SK-N-SH (cell line): ENCODE data around the gene HDGFL1. TPM values are rescaled to one million over a fixed set of nuclear protein-coding genes. Genes with fewer than 3 reads are reported as not detected.

Source experiments
- CTCF ChIA-PET: fragments of 300-600, 350-600 bp; formaldehyde crosslinking; extraction: SDS; loops from one replicate; lab custom pipeline; 2021; lab: Yijun Ruan, JAX
- POLR2A ChIA-PET: fragments of 350-600 bp; sonication (Branson Sonifier 250); formaldehyde crosslinking; extraction: SDS; loops from one replicate; lab custom pipeline; 2020; ENCODE audit warnings: antibody characterized with exemption, inconsistent platforms; lab: Yijun Ruan, JAX
- DNase-seq: peaks from one replicate; pipeline ENCODE4 v3.0.0; 2012
- H2AFZ ChIP-seq: fragments of 200-600 bp; sonication (generic); 2 replicates; pipeline ENCODE4 v1.8.1; 2016; ENCODE audit warnings: antibody characterized with exemption, mild to moderate bottlenecking, low read depth
- H3F3A ChIP-seq: fragments of 200-600 bp; sonication (generic); replicated peaks from 2 replicates; pipeline ENCODE3; 2016; ENCODE audit warnings: antibody characterized with exemption, mild to moderate bottlenecking; ENCODE audit not compliant: insufficient read depth
- H3K27ac ChIP-seq, 2 experiments: fragments of 200-500 bp in 1 of 2; fragments of 200-600 bp in 1 of 2; sonication (Bioruptor generic) in 1 of 2; sonication (generic), shearing (Covaris generic) in 1 of 2; 2 replicates each; pipeline versions ENCODE4 v1.5.1 to v1.6.1; 2014 to 2016; ENCODE audit warnings: low read depth in 2 of 2, inconsistent platforms in 1 of 2, low read length in 1 of 2, mild to moderate bottlenecking in 1 of 2, mixed read lengths in 1 of 2
- H3K27me3 ChIP-seq: fragments of 200-600 bp; sonication (generic), shearing (Covaris generic); 2 replicates; pipeline ENCODE4 v1.6.1; 2016; ENCODE audit warnings: mixed run types; ENCODE audit not compliant: insufficient read depth
- H3K36me3 ChIP-seq, 2 experiments: fragments of 200-500 bp in 1 of 2; fragments of 200-600 bp in 1 of 2; sonication (Bioruptor generic) in 1 of 2; sonication (generic) in 1 of 2; replicated peaks in 1 of 2; 2 replicates each; pipeline versions ENCODE3 to v1.5.1; 2014 to 2016; ENCODE audit warnings: low read length in 1 of 2, mild to moderate bottlenecking in 1 of 2; ENCODE audit not compliant: insufficient read depth in 2 of 2, control insufficient read depth in 1 of 2
- H3K4me1 ChIP-seq, 2 experiments: fragments of 200-500 bp in 1 of 2; fragments of 200-600 bp in 1 of 2; sonication (Bioruptor generic) in 1 of 2; sonication (generic), shearing (Covaris generic) in 1 of 2; 2 replicates each; pipeline versions ENCODE4 v1.5.1 to v1.6.1; 2014 to 2016; ENCODE audit warnings: low read depth in 1 of 2, low read length in 1 of 2, mixed run types in 1 of 2; ENCODE audit not compliant: insufficient read depth in 2 of 2, control insufficient read depth in 1 of 2
- H3K4me2 ChIP-seq: fragments of 200-600 bp; sonication (generic), shearing (Covaris generic); 2 replicates; pipeline ENCODE4 v1.6.1; 2017; ENCODE audit warnings: mixed run types
- H3K4me3 ChIP-seq, 2 experiments: fragments of 200-500 bp in 1 of 2; fragments of 200-600 bp in 1 of 2; sonication (Bioruptor generic) in 1 of 2; sonication (generic), shearing (Covaris generic) in 1 of 2; 2 replicates each; pipeline versions ENCODE4 v1.5.1 to v1.8.1; 2014 to 2016; ENCODE audit warnings: low read depth in 2 of 2, inconsistent platforms in 1 of 2, low read length in 1 of 2, mild to moderate bottlenecking in 1 of 2, mixed read lengths in 1 of 2, moderate library complexity in 1 of 2
- H3K79me2 ChIP-seq: fragments of 200-600 bp; sonication (generic); 2 replicates; pipeline ENCODE4 v1.8.1; 2017; ENCODE audit warnings: mild to moderate bottlenecking; ENCODE audit not compliant: insufficient read depth
- H3K9ac ChIP-seq: fragments of 200-600 bp; sonication (generic); 2 replicates; pipeline ENCODE4 v1.6.1; 2017; ENCODE audit warnings: mixed run types
- H3K9me2 ChIP-seq: fragments of 200-600 bp; sonication (generic); 2 replicates; pipeline ENCODE4 v1.6.1; 2017; ENCODE audit warnings: mixed run types
- H3K9me3 ChIP-seq: fragments of 200-600 bp; sonication (generic); 2 replicates; pipeline ENCODE4 v1.6.1; 2017; ENCODE audit warnings: mixed run types, mild to moderate bottlenecking, moderate library complexity
- H4K20me1 ChIP-seq: fragments of 200-600 bp; sonication (generic); 2 replicates; pipeline ENCODE4 v1.6.1; 2017; ENCODE audit warnings: mild to moderate bottlenecking, mixed run types; ENCODE audit not compliant: insufficient read depth
- CHD2 ChIP-seq: fragments of 150-350 bp; IDR thresholded peaks from 2 replicates; pipeline ENCODE4 v1.6.1; 2018; ENCODE audit warnings: low read length; ENCODE audit not compliant: partially characterized antibody
- ELF1 ChIP-seq: IDR thresholded peaks from 2 replicates; pipeline ENCODE4 v1.4.0; 2012
- EZH2phosphoT487 ChIP-seq: fragments of 200-600 bp; sonication (generic); IDR thresholded peaks from 2 replicates; pipeline ENCODE4 v1.6.1; 2017; ENCODE audit warnings: low read depth, mixed run types, mild to moderate bottlenecking, antibody characterized with exemption, moderate library complexity, borderline replicate concordance
- FOSL2 ChIP-seq: IDR thresholded peaks from 2 replicates; pipeline ENCODE4 v1.4.0; 2012; ENCODE audit warnings: low read depth, mild to moderate bottlenecking, moderate library complexity, borderline replicate concordance
- FOXJ3 ChIP-seq: sonication (generic); formaldehyde crosslinking; IDR thresholded peaks from 2 replicates; pipeline ENCODE4 v1.5.1; 2020; ENCODE audit warnings: mild to moderate bottlenecking, missing genetic modification reagents
- GABPA ChIP-seq: IDR thresholded peaks from 2 replicates; pipeline ENCODE4 v1.4.0; 2012; ENCODE audit warnings: low read depth, mild to moderate bottlenecking
- GATA2 ChIP-seq: sonication (generic); formaldehyde crosslinking; IDR thresholded peaks from 2 replicates; pipeline ENCODE4 v1.5.0; 2020; ENCODE audit warnings: mild to moderate bottlenecking, missing genetic modification reagents
- MEF2A ChIP-seq: IDR thresholded peaks from 2 replicates; pipeline ENCODE4 v1.4.0; 2012; ENCODE audit warnings: low read depth, borderline replicate concordance
- MXI1 ChIP-seq: IDR thresholded peaks from 2 replicates; pipeline ENCODE4 v1.6.1; 2012; ENCODE audit warnings: mild to moderate bottlenecking, low read depth, low read length, improper control_type of control experiment
- NRF1 ChIP-seq: IDR thresholded peaks from 2 replicates; pipeline ENCODE4 v1.6.1; 2012; ENCODE audit warnings: low read depth, mild to moderate bottlenecking, low read length
- POLR2AphosphoS5 ChIP-seq: IDR thresholded peaks from 2 replicates; pipeline ENCODE4 v1.6.1; 2012; ENCODE audit warnings: low read depth, low read length
- RAD21 ChIP-seq: IDR thresholded peaks from 2 replicates; pipeline ENCODE4 v1.6.1; 2012; ENCODE audit warnings: mild to moderate bottlenecking, low read length
- RCOR1 ChIP-seq: fragments of 150-350 bp; IDR thresholded peaks from 2 replicates; pipeline ENCODE4 v1.6.1; 2017; ENCODE audit warnings: antibody characterized with exemption, low read length
- SIN3A ChIP-seq: IDR thresholded peaks from 2 replicates; pipeline ENCODE4 v1.6.1; 2012; ENCODE audit warnings: low read depth, mild to moderate bottlenecking, low read length, moderate library complexity, borderline replicate concordance
- YY1 ChIP-seq: IDR thresholded peaks from 2 replicates; pipeline ENCODE4 v1.4.0; 2012; ENCODE audit warnings: low read depth, mild to moderate bottlenecking
- WGBS: methylation state at CpG from one replicate; pipeline ENCODE4 v1.1.6; 2017; ENCODE audit warnings: low lambda C conversion rate; 5-methylcytosine and 5-hydroxymethylcytosine counted together
- polyA plus RNA-seq, 3 experiments: library from polyadenylated mRNA; depleted of rRNA; stranded (reverse); fragments of >200 nt; gene quantifications; 2 replicates each; pipeline ENCODE4 v1.2.3, GENCODE V29; 2012
- TF ChIP-seq, protein P1 (sequence below): IDR thresholded peaks from 2 replicates; pipeline ENCODE4 v1.4.0; 2012; ENCODE audit warnings: low read depth, borderline replicate concordance
- TF ChIP-seq, protein P2 (sequence below): IDR thresholded peaks from 2 replicates; pipeline ENCODE4; 2012
- TF ChIP-seq, protein P3 (sequence below): fragments of 200-600 bp; sonication (generic); IDR thresholded peaks from 2 replicates; pipeline ENCODE4 v1.6.1; 2017; ENCODE audit warnings: antibody characterized with exemption, mild to moderate bottlenecking, moderate library complexity
- TF ChIP-seq, protein P4 (sequence below): fragments of 150-350 bp; IDR thresholded peaks from 2 replicates; pipeline ENCODE4 v1.6.1; 2016; ENCODE audit warnings: mild to moderate bottlenecking, low read depth, low read length
- TF ChIP-seq, protein P5 (sequence below): fragments of 150-350 bp; IDR thresholded peaks from 2 replicates; pipeline ENCODE4 v1.6.1; 2017; ENCODE audit warnings: antibody characterized with exemption, low read length, low read depth, borderline replicate concordance

HDGFL1 gene
- polyA plus RNA-seq, 1 of the 3 experiments (the other 2 are of a cell fraction), result not detected

DNA sequence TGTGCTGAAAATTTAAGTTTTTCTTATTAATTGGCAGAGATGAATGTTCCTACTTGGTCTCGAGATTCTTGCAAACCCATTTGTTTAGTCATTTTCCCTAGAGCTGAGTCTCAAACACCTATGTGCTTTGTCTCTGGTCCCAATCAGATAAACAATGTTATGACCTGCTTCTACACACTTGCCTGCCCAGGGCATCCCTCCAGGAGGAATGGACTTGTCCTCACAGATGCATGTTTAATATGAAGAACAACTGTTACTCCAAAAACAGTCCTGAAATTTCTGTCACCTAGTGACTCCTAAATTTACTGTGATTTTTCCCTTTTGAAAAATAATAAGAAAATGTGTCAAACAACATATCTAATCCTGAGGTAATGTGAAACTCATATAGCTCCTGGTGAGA, 43.7 kb downstream of the HDGFL1 start:
- Histone ChIP-seq H3K4me1 (peaks cover 0 to 17% of the 10 kb centered on the region in 2 experiments; a peak in 2 of 4 replicates), H3K4me3 (no peak overlapping the region), H3K36me3 (no peaks in the 10 kb centered on the region), H3K79me2 (no peaks in the 10 kb centered on the region), H2AFZ (no peak overlapping the region), H3K9me3 (no peaks in the 10 kb centered on the region), H3F3A (no peaks in the 10 kb centered on the region), H3K27me3 (no peaks in the 10 kb centered on the region), H3K27ac (peak overlapping the region; percentile 3 to 98; a peak in 3 of 4 replicates), H3K4me2 (no peak overlapping the region), H3K9ac (no peak overlapping the region), H3K9me2 (no peaks in the 10 kb centered on the region), H4K20me1 (no peaks in the 10 kb centered on the region)
- ChIA-PET POLR2A (interaction anchor here (0.6 to 1.7 kb wide), 2 partner anchors 286 to 467 kb away, joined by 3 to 6 read pairs; no protein-coding TSS in a partner anchor), CTCF (no interaction called here)
- TF ChIP-seq RAD21 (no peak), RCOR1 (no peak), GABPA (no peak), ELF1 (no peak), YY1 (no peak), FOXJ3 (CRISPR knock-in tag) (no peak), GATA2 (CRISPR knock-in tag) (no peak), EZH2phosphoT487 (no peak), SIN3A (no peak), MXI1 (no peak), POLR2AphosphoS5 (no peak), MEF2A (no peak), FOSL2 (no peak), CHD2 (no peak), NRF1 (no peak)
- TF ChIP-seq, protein P1, sequence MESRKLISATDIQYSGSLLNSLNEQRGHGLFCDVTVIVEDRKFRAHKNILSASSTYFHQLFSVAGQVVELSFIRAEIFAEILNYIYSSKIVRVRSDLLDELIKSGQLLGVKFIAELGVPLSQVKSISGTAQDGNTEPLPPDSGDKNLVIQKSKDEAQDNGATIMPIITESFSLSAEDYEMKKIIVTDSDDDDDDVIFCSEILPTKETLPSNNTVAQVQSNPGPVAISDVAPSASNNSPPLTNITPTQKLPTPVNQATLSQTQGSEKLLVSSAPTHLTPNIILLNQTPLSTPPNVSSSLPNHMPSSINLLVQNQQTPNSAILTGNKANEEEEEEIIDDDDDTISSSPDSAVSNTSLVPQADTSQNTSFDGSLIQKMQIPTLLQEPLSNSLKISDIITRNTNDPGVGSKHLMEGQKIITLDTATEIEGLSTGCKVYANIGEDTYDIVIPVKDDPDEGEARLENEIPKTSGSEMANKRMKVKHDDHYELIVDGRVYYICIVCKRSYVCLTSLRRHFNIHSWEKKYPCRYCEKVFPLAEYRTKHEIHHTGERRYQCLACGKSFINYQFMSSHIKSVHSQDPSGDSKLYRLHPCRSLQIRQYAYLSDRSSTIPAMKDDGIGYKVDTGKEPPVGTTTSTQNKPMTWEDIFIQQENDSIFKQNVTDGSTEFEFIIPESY, result no peak
- TF ChIP-seq, protein P2, sequence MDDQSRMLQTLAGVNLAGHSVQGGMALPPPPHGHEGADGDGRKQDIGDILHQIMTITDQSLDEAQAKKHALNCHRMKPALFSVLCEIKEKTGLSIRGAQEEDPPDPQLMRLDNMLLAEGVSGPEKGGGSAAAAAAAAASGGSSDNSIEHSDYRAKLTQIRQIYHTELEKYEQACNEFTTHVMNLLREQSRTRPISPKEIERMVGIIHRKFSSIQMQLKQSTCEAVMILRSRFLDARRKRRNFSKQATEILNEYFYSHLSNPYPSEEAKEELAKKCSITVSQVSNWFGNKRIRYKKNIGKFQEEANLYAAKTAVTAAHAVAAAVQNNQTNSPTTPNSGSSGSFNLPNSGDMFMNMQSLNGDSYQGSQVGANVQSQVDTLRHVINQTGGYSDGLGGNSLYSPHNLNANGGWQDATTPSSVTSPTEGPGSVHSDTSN, result no peak
- TF ChIP-seq, protein P3, sequence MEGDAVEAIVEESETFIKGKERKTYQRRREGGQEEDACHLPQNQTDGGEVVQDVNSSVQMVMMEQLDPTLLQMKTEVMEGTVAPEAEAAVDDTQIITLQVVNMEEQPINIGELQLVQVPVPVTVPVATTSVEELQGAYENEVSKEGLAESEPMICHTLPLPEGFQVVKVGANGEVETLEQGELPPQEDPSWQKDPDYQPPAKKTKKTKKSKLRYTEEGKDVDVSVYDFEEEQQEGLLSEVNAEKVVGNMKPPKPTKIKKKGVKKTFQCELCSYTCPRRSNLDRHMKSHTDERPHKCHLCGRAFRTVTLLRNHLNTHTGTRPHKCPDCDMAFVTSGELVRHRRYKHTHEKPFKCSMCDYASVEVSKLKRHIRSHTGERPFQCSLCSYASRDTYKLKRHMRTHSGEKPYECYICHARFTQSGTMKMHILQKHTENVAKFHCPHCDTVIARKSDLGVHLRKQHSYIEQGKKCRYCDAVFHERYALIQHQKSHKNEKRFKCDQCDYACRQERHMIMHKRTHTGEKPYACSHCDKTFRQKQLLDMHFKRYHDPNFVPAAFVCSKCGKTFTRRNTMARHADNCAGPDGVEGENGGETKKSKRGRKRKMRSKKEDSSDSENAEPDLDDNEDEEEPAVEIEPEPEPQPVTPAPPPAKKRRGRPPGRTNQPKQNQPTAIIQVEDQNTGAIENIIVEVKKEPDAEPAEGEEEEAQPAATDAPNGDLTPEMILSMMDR, result no peak
- TF ChIP-seq, protein P4, sequence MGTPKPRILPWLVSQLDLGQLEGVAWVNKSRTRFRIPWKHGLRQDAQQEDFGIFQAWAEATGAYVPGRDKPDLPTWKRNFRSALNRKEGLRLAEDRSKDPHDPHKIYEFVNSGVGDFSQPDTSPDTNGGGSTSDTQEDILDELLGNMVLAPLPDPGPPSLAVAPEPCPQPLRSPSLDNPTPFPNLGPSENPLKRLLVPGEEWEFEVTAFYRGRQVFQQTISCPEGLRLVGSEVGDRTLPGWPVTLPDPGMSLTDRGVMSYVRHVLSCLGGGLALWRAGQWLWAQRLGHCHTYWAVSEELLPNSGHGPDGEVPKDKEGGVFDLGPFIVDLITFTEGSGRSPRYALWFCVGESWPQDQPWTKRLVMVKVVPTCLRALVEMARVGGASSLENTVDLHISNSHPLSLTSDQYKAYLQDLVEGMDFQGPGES, result no peak
- TF ChIP-seq, protein P5, sequence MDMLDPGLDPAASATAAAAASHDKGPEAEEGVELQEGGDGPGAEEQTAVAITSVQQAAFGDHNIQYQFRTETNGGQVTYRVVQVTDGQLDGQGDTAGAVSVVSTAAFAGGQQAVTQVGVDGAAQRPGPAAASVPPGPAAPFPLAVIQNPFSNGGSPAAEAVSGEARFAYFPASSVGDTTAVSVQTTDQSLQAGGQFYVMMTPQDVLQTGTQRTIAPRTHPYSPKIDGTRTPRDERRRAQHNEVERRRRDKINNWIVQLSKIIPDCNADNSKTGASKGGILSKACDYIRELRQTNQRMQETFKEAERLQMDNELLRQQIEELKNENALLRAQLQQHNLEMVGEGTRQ, result no peak
- 78% methylated on average over 1 of the region's 1 CpG for WGBS
- no peak for DNase-seq
